ENCODE data around the gene CYTH2. TPM values are rescaled to one million over a fixed set of nuclear protein-coding genes. Genes with fewer than 3 reads are reported as not detected.

Gene CYTH2
- total RNA-seq, 2 experiments from 2014 or later: 44.0 to 53.2 TPM

GRCh38 chr19:48477698-48478338 is 8.6 kb downstream of the CYTH2 start:
- no peaks in the 10 kb centered on the region for H3K4me1 ChIP-seq (ENCODE audit: insufficient read depth, low read length, poor library complexity, severe bottlenecking)
- ChIA-PET POLR2A (no interaction called here), CTCF (ENCODE audit: unreplicated experiment) (no interaction called here)
- H3K27ac ChIP-seq (ENCODE audit: low read depth, low read length, poor library complexity, severe bottlenecking): no peak overlapping the region
- H3K36me3 ChIP-seq (ENCODE audit: insufficient read depth, low read length): peaks cover 59% of the 10 kb centered on the region
- H2AFZ ChIP-seq (ENCODE audit: low read length): no peak overlapping the region
- DNase-seq (ENCODE audit: low spot score): no peak
- no peaks in the 10 kb centered on the region for H3K9me3 ChIP-seq (ENCODE audit: low read length)
- H3K9me2 ChIP-seq (ENCODE audit: insufficient read depth, low read length): no peaks in the 10 kb centered on the region
- no TSS peak for BruUV-seq (replicated peaks)
- H3K4me3 ChIP-seq (ENCODE audit: low read depth, low read length, poor library complexity, severe bottlenecking): no peak overlapping the region
- no peaks in the 10 kb centered on the region for H4K20me1 ChIP-seq (ENCODE audit: insufficient read depth, low read length)
- no peak for TF ChIP-seq EZH2phosphoT487 (IDR thresholded peaks at IDR 0.05; ENCODE audit: borderline replicate concordance, low read depth, low read length)
- TF ChIP-seq CTCF (conservative IDR thresholded peaks at IDR 0.05; ENCODE audit: low read length): no peak
- no peak overlapping the region for H3K4me2 ChIP-seq (ENCODE audit: low read length)
- H3K79me2 ChIP-seq (ENCODE audit: insufficient read depth, low read depth, low read length): no peaks in the 10 kb centered on the region
- intact Hi-C loops (cut with micrococcal nuclease; ENCODE audit: unreplicated experiment): no loop called here

DNA sequence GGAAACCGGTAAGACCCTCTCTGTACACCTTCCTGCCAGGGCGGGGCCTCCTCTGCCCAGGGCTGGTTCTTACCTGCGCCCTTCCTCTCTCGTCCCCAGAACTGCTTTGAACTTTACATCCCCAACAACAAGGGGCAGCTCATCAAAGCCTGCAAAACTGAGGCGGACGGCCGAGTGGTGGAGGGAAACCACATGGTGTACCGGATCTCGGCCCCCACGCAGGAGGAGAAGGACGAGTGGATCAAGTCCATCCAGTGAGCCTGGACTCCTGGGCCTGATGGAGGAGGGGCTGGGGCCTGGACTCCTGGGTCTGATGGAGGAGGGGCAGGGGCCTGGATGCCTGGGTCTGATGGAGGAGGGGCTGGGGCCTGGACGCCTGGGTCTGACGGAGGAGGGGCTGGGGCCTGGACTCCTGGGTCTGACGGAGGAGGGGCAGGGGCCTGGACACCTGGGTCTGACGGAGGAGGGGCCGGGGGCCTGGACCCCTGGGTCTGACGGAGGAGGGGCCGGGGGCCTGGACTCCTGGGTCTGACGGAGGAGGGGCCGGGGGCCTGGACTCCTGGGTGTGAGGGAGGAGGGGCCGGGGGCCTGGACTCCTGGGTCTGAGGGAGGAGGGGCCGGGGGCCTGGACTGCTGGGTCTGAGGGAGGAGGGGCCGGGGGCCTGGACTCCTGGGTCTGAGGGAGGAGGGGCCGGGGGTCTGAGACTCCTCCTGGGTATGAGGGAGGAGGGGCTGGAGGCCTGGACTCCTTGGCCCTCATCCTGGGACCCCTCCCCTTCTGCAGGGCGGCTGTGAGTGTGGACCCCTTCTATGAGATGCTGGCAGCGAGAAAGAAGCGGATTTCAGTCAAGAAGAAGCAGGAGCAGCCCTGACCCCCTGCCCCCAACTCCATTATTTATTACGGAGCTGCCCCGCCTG is 9.4 kb downstream of the CYTH2 start:
- CTCF ChIA-PET (ENCODE audit: unreplicated experiment): no interaction called here
- POLR2A ChIA-PET: interaction anchor here (1.0 kb wide), 1 partner anchor 129 kb away, joined by 4 read pairs; no protein-coding TSS in a partner anchor
- Histone ChIP-seq H3K9me3 (ENCODE audit: low read length) (no peaks in the 10 kb centered on the region), H3K4me2 (ENCODE audit: low read length) (no peak overlapping the region), H3K27ac (ENCODE audit: low read depth, low read length, poor library complexity, severe bottlenecking) (no peak overlapping the region), H3K79me2 (ENCODE audit: insufficient read depth, low read depth, low read length) (no peaks in the 10 kb centered on the region), H3K4me1 (ENCODE audit: insufficient read depth, low read length, poor library complexity, severe bottlenecking) (no peaks in the 10 kb centered on the region), H3K4me3 (ENCODE audit: low read depth, low read length, poor library complexity, severe bottlenecking) (no peak overlapping the region), H3K36me3 (ENCODE audit: insufficient read depth, low read length) (peaks cover 53% of the 10 kb centered on the region), H2AFZ (ENCODE audit: low read length) (no peak overlapping the region), H4K20me1 (ENCODE audit: insufficient read depth, low read length) (no peaks in the 10 kb centered on the region), H3K9me2 (ENCODE audit: insufficient read depth, low read length) (no peaks in the 10 kb centered on the region)
- no TSS peak for BruUV-seq (replicated peaks)
- no peak for DNase-seq (ENCODE audit: low spot score)
- TF ChIP-seq EZH2phosphoT487 (IDR thresholded peaks at IDR 0.05; ENCODE audit: borderline replicate concordance, low read depth, low read length): no peak
- no peak for TF ChIP-seq CTCF (conservative IDR thresholded peaks at IDR 0.05; ENCODE audit: low read length)
- intact Hi-C loops (cut with micrococcal nuclease; ENCODE audit: unreplicated experiment): no loop called here
